ENCODE data around the gene TTLL5.

Gene TTLL5

GRCh38 chr14:75806352-75806832, 145.3 kb downstream of the TTLL5 start:
- no peak for DNase-seq

GRCh38 chr14:75807667-75808360, 146.8 kb downstream of the TTLL5 start:
- DNase-seq, result no peak

- no peak for DNase-seq
Observed at GRCh38 chr14:75811136-75811829, 150.2 kb downstream of the TTLL5 start.

GRCh38 chr14:75811872-75812499, 150.9 kb downstream of the TTLL5 start:
- no peak for DNase-seq

GRCh38 chr14:75812622-75813021, 151.6 kb downstream of the TTLL5 start:
- no peak for DNase-seq

- no peak for DNase-seq
Observed at GRCh38 chr14:75820761-75821160, 159.7 kb downstream of the TTLL5 start.

GRCh38 chr14:75821831-75822521, 160.9 kb downstream of the TTLL5 start:
- DNase-seq, result no peak

GRCh38 chr14:75822522-75823141, 161.6 kb downstream of the TTLL5 start:
- DNase-seq, result no peak

- DNase-seq, result no peak
Observed at GRCh38 chr14:75823334-75823733, 162.3 kb downstream of the TTLL5 start.

GRCh38 chr14:75824318-75824717, 163.3 kb downstream of the TTLL5 start:
- no peak for DNase-seq

GRCh38 chr14:75825147-75825592, 164.1 kb downstream of the TTLL5 start:
- no peak for DNase-seq

GRCh38 chr14:75826599-75826998, 165.6 kb downstream of the TTLL5 start:
- no peak for DNase-seq

- DNase-seq, result no peak
Observed at GRCh38 chr14:75827331-75827730, 166.3 kb downstream of the TTLL5 start.

GRCh38 chr14:75829316-75829715, 168.3 kb downstream of the TTLL5 start:
- no peak for DNase-seq

GRCh38 chr14:75831455-75831854, 170.4 kb downstream of the TTLL5 start:
- no peak for DNase-seq

GRCh38 chr14:75831952-75832351, 170.9 kb downstream of the TTLL5 start:
- no peak for DNase-seq

GRCh38 chr14:75832621-75833297, 171.7 kb downstream of the TTLL5 start:
- no peak for DNase-seq

- no peak for DNase-seq
Observed at GRCh38 chr14:75833326-75834020, 172.4 kb downstream of the TTLL5 start.

- DNase-seq, result no peak
Observed at GRCh38 chr14:75835156-75835725, 174.2 kb downstream of the TTLL5 start.

- DNase-seq, result no peak
Observed at GRCh38 chr14:75835737-75836136, 174.7 kb downstream of the TTLL5 start.

GRCh38 chr14:75837151-75837787, 176.2 kb downstream of the TTLL5 start:
- DNase-seq, result no peak

All from KG1 (cell line).